Anterior cingulate cortex (tissue), 58 donors: ENCODE data around the gene ELK4.

Source experiments
- DNase-seq, 58 donors: peaks; one replicate each; lab custom pipeline; 2025; lab: John Stamatoyannopoulos, UW

ELK4 gene

GRCh38 chr1:205585169-205585834, 46.5 kb downstream of the ELK4 start:
- DNase-seq, result no peak

- DNase-seq, result no peak
Observed at GRCh38 chr1:205584732-205585131, 47.1 kb downstream of the ELK4 start.

- DNase-seq, result no peak
Observed at GRCh38 chr1:205583461-205584130, 48.2 kb downstream of the ELK4 start.

- DNase-seq, result no peak
Observed at GRCh38 chr1:205582471-205583291, 49.1 kb downstream of the ELK4 start.

GRCh38 chr1:205582046-205582445, 49.8 kb downstream of the ELK4 start:
- DNase-seq, result no peak

GRCh38 chr1:205581321-205581980, 50.4 kb downstream of the ELK4 start:
- DNase-seq, result no peak

GRCh38 chr1:205580923-205581180, 51.0 kb downstream of the ELK4 start:
- no peak for DNase-seq

- DNase-seq, result no peak
Observed at GRCh38 chr1:205580140-205580922, 51.5 kb downstream of the ELK4 start.

GRCh38 chr1:205579711-205580110, 52.1 kb downstream of the ELK4 start:
- DNase-seq, result no peak

GRCh38 chr1:205578780-205579571, 52.8 kb downstream of the ELK4 start:
- DNase-seq, result no peak

- no peak for DNase-seq
Observed at GRCh38 chr1:205577874-205578658, 53.7 kb downstream of the ELK4 start.

- peak in 11 of 58 donors; percentile 12 to 62 (median 31) for DNase-seq
Observed at GRCh38 chr1:205576805-205577761, 54.7 kb downstream of the ELK4 start.

GRCh38 chr1:205576011-205576410, 55.8 kb downstream of the ELK4 start:
- no peak for DNase-seq

GRCh38 chr1:205575294-205575885, 56.4 kb downstream of the ELK4 start:
- no peak for DNase-seq

GRCh38 chr1:205572421-205572820, 59.4 kb downstream of the ELK4 start:
- no peak for DNase-seq

GRCh38 chr1:205571747-205572146, 60.1 kb downstream of the ELK4 start:
- DNase-seq, result peak in 8 of 58 donors; percentile 17 to 41 (median 26)
